GM23338 (cell line): ENCODE data around the gene MYO9B. TPM values are rescaled to one million over a fixed set of nuclear protein-coding genes. Genes with fewer than 3 reads are reported as not detected.

Experiments used
- ATAC-seq: fragments of 200-7000 bp; cut with Tn5 transposase; 3 replicates; pipeline ENCODE4 v1.9.1; 2020
- DNase-seq: peaks from one replicate; pipeline ENCODE4 v3.0.0-alpha.2; 2015; ENCODE audit warnings: low spot score
- H2AFZ ChIP-seq: fragments of 200-600 bp; sonication (generic); 2 replicates; pipeline ENCODE4 v1.8.0; 2016; ENCODE audit warnings: antibody characterized with exemption, mild to moderate bottlenecking, moderate library complexity
- H3F3A ChIP-seq: fragments of 200-600 bp; sonication (generic); replicated peaks from 2 replicates; pipeline ENCODE4 v1.8.0; 2017; ENCODE audit warnings: antibody characterized with exemption, mixed run types, low read depth
- H3K27ac ChIP-seq: fragments of 200-600 bp; sonication (generic); 2 replicates; pipeline ENCODE4 v1.6.1; 2016; ENCODE audit warnings: low read depth
- H3K27me3 ChIP-seq: fragments of 200-600 bp; sonication (generic); 2 replicates; pipeline ENCODE4 v1.8.0; 2016; ENCODE audit warnings: mild to moderate bottlenecking, mixed run types, moderate library complexity; ENCODE audit not compliant: insufficient read depth
- H3K36me3 ChIP-seq: fragments of 200-600 bp; sonication (generic); 2 replicates; pipeline ENCODE4 v1.8.0; 2016; ENCODE audit warnings: mild to moderate bottlenecking; ENCODE audit not compliant: insufficient read depth
- H3K4me1 ChIP-seq: fragments of 200-600 bp; sonication (generic); 2 replicates; pipeline ENCODE4 v1.8.0; 2016; ENCODE audit warnings: mild to moderate bottlenecking, moderate library complexity; ENCODE audit not compliant: insufficient read depth
- H3K4me2 ChIP-seq: fragments of 200-600 bp; sonication (generic); 2 replicates; pipeline ENCODE4 v1.7.1; 2017; ENCODE audit warnings: mixed run types
- H3K4me3 ChIP-seq: fragments of 200-600 bp; sonication (generic); 2 replicates; pipeline ENCODE4 v1.6.1; 2016; ENCODE audit warnings: mixed run types
- H3K79me2 ChIP-seq: fragments of 200-600 bp; sonication (generic); replicated peaks from 2 replicates; pipeline ENCODE4 v1.8.0; 2017; ENCODE audit warnings: mild to moderate bottlenecking; ENCODE audit not compliant: insufficient read depth
- H3K9me2 ChIP-seq: fragments of 200-600 bp; sonication (generic); 2 replicates; pipeline ENCODE4 v1.8.0; 2017; ENCODE audit not compliant: insufficient read depth
- H4K20me1 ChIP-seq: fragments of 200-600 bp; sonication (generic); replicated peaks from 2 replicates; pipeline ENCODE4 v1.8.0; 2017; ENCODE audit warnings: mild to moderate bottlenecking; ENCODE audit not compliant: insufficient read depth
- H3K27ac Mint-ChIP-seq: 2 replicates; pipeline ENCODE4 v1.8.0; 2020; ENCODE audit warnings: inconsistent platforms, mild to moderate bottlenecking, moderate library complexity, mixed read lengths
- H3K27me3 Mint-ChIP-seq: 3 replicates; pipeline ENCODE4 v1.8.0; 2022; ENCODE audit warnings: low read depth, mild to moderate bottlenecking, moderate library complexity, mixed read lengths, inconsistent platforms; ENCODE audit not compliant: insufficient read depth, poor library complexity
- H3K36me3 Mint-ChIP-seq: 3 replicates; pipeline ENCODE4 v1.8.0; 2021; ENCODE audit warnings: low read depth, mild to moderate bottlenecking, inconsistent platforms, moderate library complexity, mixed read lengths
- H3K4me1 Mint-ChIP-seq: 3 replicates; pipeline ENCODE4 v1.8.0; 2020; ENCODE audit warnings: mild to moderate bottlenecking, inconsistent platforms, mixed read lengths
- H3K4me3 Mint-ChIP-seq: 3 replicates; pipeline ENCODE4 v1.8.0; 2021; ENCODE audit warnings: moderate library complexity, mild to moderate bottlenecking, inconsistent platforms, mixed read lengths
- H3K9me3 Mint-ChIP-seq: 3 replicates; pipeline ENCODE4 v1.8.0; 2020; ENCODE audit warnings: moderate library complexity, mild to moderate bottlenecking, inconsistent platforms, mixed read lengths
- CREB1 ChIP-seq: fragments of 250-450 bp; sonication (Bioruptor Pico); IDR thresholded peaks from 2 replicates; pipeline ENCODE4 v1.5.0; 2020; ENCODE audit warnings: low read depth, mild to moderate bottlenecking, moderate library complexity
- CTCF ChIP-seq, 2 experiments: fragments of 200-600 bp in 1 of 2; sonication (generic) in 1 of 2; conservative IDR thresholded peaks; 2 replicates each; pipeline versions ENCODE4 v1.5.1 to v1.6.1; 2016 to 2017; ENCODE audit warnings: antibody characterized with exemption in 2 of 2, low read depth in 2 of 2, mild to moderate bottlenecking in 2 of 2, moderate library complexity in 1 of 2
- ETS1 ChIP-seq: IDR thresholded peaks from 2 replicates; pipeline ENCODE4 v1.6.1; 2016; ENCODE audit warnings: antibody characterized with exemption
- EZH2 ChIP-seq: fragments of 200-600 bp; sonication (generic); IDR thresholded peaks from one replicate; pipeline ENCODE4 v1.8.0; 2017; ENCODE audit warnings: antibody characterized with exemption, mild to moderate bottlenecking, low read depth; ENCODE audit not compliant: unreplicated experiment
- EZH2phosphoT487 ChIP-seq: fragments of 200-600 bp; sonication (generic); IDR thresholded peaks from one replicate; pipeline ENCODE4 v1.8.1; 2018; ENCODE audit warnings: antibody characterized with exemption; ENCODE audit not compliant: unreplicated experiment
- JUNB ChIP-seq: IDR thresholded peaks from one replicate; pipeline ENCODE4 v1.6.1; 2016; ENCODE audit warnings: antibody characterized with exemption; ENCODE audit not compliant: unreplicated experiment
- NANOG ChIP-seq: IDR thresholded peaks from 2 replicates; pipeline ENCODE4 v1.6.1; 2016; ENCODE audit warnings: antibody characterized with exemption, borderline replicate concordance
- POLR2AphosphoS5 ChIP-seq: IDR thresholded peaks from 2 replicates; pipeline ENCODE4 v1.6.1; 2016; ENCODE audit warnings: antibody characterized with exemption, low read depth
- REST ChIP-seq: IDR thresholded peaks from one replicate; pipeline ENCODE4 v1.6.1; 2018; ENCODE audit warnings: antibody characterized with exemption; ENCODE audit not compliant: unreplicated experiment
- STAT1 ChIP-seq: IDR thresholded peaks from one replicate; pipeline ENCODE4 v1.6.1; 2016; ENCODE audit warnings: antibody characterized with exemption; ENCODE audit not compliant: unreplicated experiment
- ZNF114 ChIP-seq: fragments of 250-450 bp; sonication (Bioruptor Pico); IDR thresholded peaks from 2 replicates; pipeline ENCODE4 v1.5.0; 2020; ENCODE audit warnings: mild to moderate bottlenecking, moderate library complexity
- ZNF331 ChIP-seq: fragments of 250-450 bp; sonication (Bioruptor Pico); IDR thresholded peaks from 2 replicates; pipeline ENCODE4 v1.5.0; 2020; ENCODE audit warnings: low read depth, mild to moderate bottlenecking, moderate library complexity
- ZNF462 ChIP-seq: fragments of 250-450 bp; sonication (Bioruptor Pico); IDR thresholded peaks from 2 replicates; pipeline ENCODE4 v1.5.0; 2020; ENCODE audit warnings: mild to moderate bottlenecking, moderate library complexity
- polyA plus RNA-seq: library from polyadenylated mRNA; unstranded; fragments of >200 nt; fragmentation: Nextera tagmentation; extraction: Ambion mirVana; gene quantifications from 2 replicates; pipeline ENCODE4 v1.2.1, GENCODE V29; 2016
- total RNA-seq: library from RNA; depleted of rRNA; stranded (reverse); fragments of >200 nt; shearing (Covaris generic); gene quantifications from 2 replicates; pipeline ENCODE4 v1.2.3, GENCODE V29; 2014

Gene MYO9B
- total and polyA plus RNA-seq, 2 experiments from 2014 or later, result 28.7 to 61.3 TPM

- peaks cover 15% of the 10 kb centered on the region; the same call in 1 of the 3 replicates for H3K36me3 Mint-ChIP-seq
- peak; percentile 41 for DNase-seq
- 0 out of 2 replicates have a peak, but pooled peaks cover 4% of the 10 kb centered on the region for H3F3A ChIP-seq
- H3K4me1 Mint-ChIP-seq, result peaks cover 20% of the 10 kb centered on the region
- H3K9me3 Mint-ChIP-seq, result no peaks in the 10 kb centered on the region
- ATAC-seq, result peak; percentile 63
- H3K27me3 ChIP-seq, result no peaks in the 10 kb centered on the region
- peak overlapping the region; percentile 74 for H3K27ac ChIP-seq
- peaks cover 2% of the 10 kb centered on the region; the same call in 1 of the 2 replicates for H3K79me2 ChIP-seq
- peaks cover 18% of the 10 kb centered on the region for H3K27me3 Mint-ChIP-seq
- no peaks in the 10 kb centered on the region for H3K36me3 ChIP-seq
- H3K4me1 ChIP-seq, result peaks cover 16% of the 10 kb centered on the region
- H3K27ac Mint-ChIP-seq, result peak overlapping the region; percentile 60
- no peak for TF ChIP-seq ETS1
- no peak for TF ChIP-seq REST
- TF ChIP-seq CTCF (conservative IDR thresholded peaks at IDR 0.05; ENCODE audit: low read depth in 2 of 2), result no peak
- TF ChIP-seq ZNF114 (CRISPR knock-in tag), result no peak
- no peak for TF ChIP-seq ZNF331 (CRISPR knock-in tag)
- no peak for TF ChIP-seq EZH2phosphoT487
- TF ChIP-seq NANOG, result no peak
- no peak for TF ChIP-seq STAT1
- no peak for TF ChIP-seq POLR2AphosphoS5
- TF ChIP-seq ZNF462 (CRISPR knock-in tag), result no peak
- no peak for TF ChIP-seq JUNB
- TF ChIP-seq CREB1 (CRISPR knock-in tag), result no peak
- no peak for TF ChIP-seq EZH2
- H4K20me1 ChIP-seq, result no peaks in the 10 kb centered on the region; the same call in none of the 2 replicates
- H3K9me2 ChIP-seq, result no peaks in the 10 kb centered on the region
- no peak overlapping the region for H3K4me3 ChIP-seq
- no peak overlapping the region; the same call in 2 of the 3 replicates for H3K4me3 Mint-ChIP-seq
- no peak overlapping the region for H2AFZ ChIP-seq
- H3K4me2 ChIP-seq, result peak overlapping the region; percentile 45; the same call in 1 of the 2 replicates
Observed at GRCh38 chr19:17125728-17126677, 50.4 kb downstream of the MYO9B start.
